A549 (cell line): ENCODE data around the gene CARD19. TPM values are rescaled to one million over a fixed set of nuclear protein-coding genes. Genes with fewer than 3 reads are reported as not detected.

Source experiments
- ATAC-seq, 2 experiments: fragments of 200-7000 bp in 1 of 2; fragments of >200 bp in 1 of 2; cut with Nextera tagmentation in 1 of 2; cut with Tn5 transposase in 1 of 2; 3 replicates each; pipeline versions ENCODE4 v1.8.0 to v1.9.1; 2018 to 2020; ENCODE audit warnings: mild to moderate bottlenecking in 1 of 2, moderate library complexity in 1 of 2
- CTCF ChIA-PET: fragments of 300-600 bp; sonication (Branson Sonifier 250); formaldehyde crosslinking; extraction: SDS; loops from one replicate; lab custom pipeline; 2021; ENCODE audit warnings: antibody characterized with exemption, inconsistent platforms; lab: Yijun Ruan, JAX
- POLR2A ChIA-PET: fragments of 350-600 bp; formaldehyde crosslinking; extraction: SDS; loops from one replicate; lab custom pipeline; 2021; ENCODE audit warnings: antibody characterized with exemption, inconsistent platforms; lab: Yijun Ruan, JAX
- DNase-seq, 2 experiments: peaks; one replicate each; pipeline versions ENCODE4 v3.0.0 to v3.0.0-alpha.2; 2011 to 2016; ENCODE audit warnings: low read depth in 1 of 2, low spot score in 1 of 2
- FAIRE-seq: peaks from 2 replicates; lab custom pipeline; 2011; peaks lifted over from hg19 to GRCh38; lab: Jason Lieb, UNC
- H3K27ac ChIP-seq, 2 experiments: fragments of >200 bp; sonication (Bioruptor Twin); formaldehyde crosslinking; 3 replicates each; pipeline ENCODE4 v1.5.1; 2016 to 2017
- H3K4me1 ChIP-seq: fragments of >200 bp; sonication (Bioruptor Twin); formaldehyde crosslinking; 3 replicates; pipeline ENCODE4 v1.6.1; 2016
- H3K4me2 ChIP-seq: fragments of >200 bp; sonication (Bioruptor Twin); formaldehyde crosslinking; 3 replicates; pipeline ENCODE4 v1.6.1; 2016
- H3K4me3 ChIP-seq: fragments of >200 bp; sonication (Bioruptor Twin); formaldehyde crosslinking; 3 replicates; pipeline ENCODE4 v1.5.1; 2016
- H3K9me3 ChIP-seq: fragments of >200 bp; sonication (Bioruptor Twin); formaldehyde crosslinking; 3 replicates; pipeline ENCODE4 v1.6.1; 2016
- BHLHE40 ChIP-seq: IDR thresholded peaks from 2 replicates; pipeline ENCODE4 v1.6.1; 2012; ENCODE audit warnings: low read depth, low read length, inconsistent platforms
- CBX2 ChIP-seq: fragments of 200-600 bp; sonication (generic); IDR thresholded peaks from 2 replicates; pipeline ENCODE4 v1.6.1; 2016; ENCODE audit warnings: low read depth, mild to moderate bottlenecking, borderline replicate concordance
- CHD2 ChIP-seq: fragments of 150-350 bp; IDR thresholded peaks from 2 replicates; pipeline ENCODE4 v1.6.1; 2014; ENCODE audit warnings: low read length; ENCODE audit not compliant: partially characterized antibody
- CHD4 ChIP-seq: fragments of 200-600 bp; sonication (generic); IDR thresholded peaks from 2 replicates; pipeline ENCODE4 v1.6.1; 2016; ENCODE audit warnings: antibody characterized with exemption, mild to moderate bottlenecking, borderline replicate concordance
- HOXA7 ChIP-seq: fragments of 250-450 bp; sonication (Bioruptor Pico); IDR thresholded peaks from 2 replicates; pipeline ENCODE4 v1.5.0; 2020; ENCODE audit warnings: mild to moderate bottlenecking, moderate library complexity
- MYC ChIP-seq: IDR thresholded peaks from 2 replicates; pipeline ENCODE4 v1.6.1; 2012; ENCODE audit warnings: mild to moderate bottlenecking, inconsistent platforms, low read length, improper control_type of control experiment, borderline replicate concordance
- NPAS2 ChIP-seq: fragments of 250-450 bp; sonication (Bioruptor Pico); IDR thresholded peaks from 2 replicates; pipeline ENCODE4 v1.8.0; 2022; ENCODE audit warnings: mild to moderate bottlenecking, moderate library complexity, borderline replicate concordance
- NR3C1 ChIP-seq: fragments of >200 bp; sonication (Bioruptor Twin); formaldehyde crosslinking; IDR thresholded peaks from 3 replicates; pipeline ENCODE4 v1.6.1; 2017
- POLR2A ChIP-seq: IDR thresholded peaks from 2 replicates; pipeline ENCODE4 v1.6.1; 2012; ENCODE audit warnings: mild to moderate bottlenecking, low read length
- RCOR1 ChIP-seq: fragments of 150-350 bp; IDR thresholded peaks from 2 replicates; pipeline ENCODE4 v1.6.1; 2014; ENCODE audit warnings: antibody characterized with exemption, low read length, low read depth
- TFCP2L1 ChIP-seq: fragments of 250-450 bp; sonication (Bioruptor Pico); IDR thresholded peaks from 2 replicates; pipeline ENCODE4 v1.5.0; 2021; ENCODE audit warnings: mild to moderate bottlenecking
- TP53 ChIP-seq: fragments of 250-450 bp; sonication (Bioruptor Pico); IDR thresholded peaks from 2 replicates; pipeline ENCODE4 v1.5.0; 2021; ENCODE audit warnings: mild to moderate bottlenecking, moderate library complexity
- ZFP36 ChIP-seq: fragments of 450-650 bp; IDR thresholded peaks from 2 replicates; pipeline ENCODE4 v1.6.1; 2014; ENCODE audit warnings: borderline replicate concordance; ENCODE audit not compliant: partially characterized antibody
- ZSCAN20 ChIP-seq: fragments of 250-450 bp; sonication (Bioruptor Pico); IDR thresholded peaks from 2 replicates; pipeline ENCODE4 v1.8.0; 2022; ENCODE audit warnings: mild to moderate bottlenecking, moderate library complexity
- WGBS: methylation state at CpG from one replicate; pipeline ENCODE4 v1.1.6; 2017; ENCODE audit errors: missing lambda C conversion rate; 5-methylcytosine and 5-hydroxymethylcytosine counted together
- polyA plus RNA-seq, 4 experiments: library from polyadenylated mRNA; depleted of rRNA in 3 of 4; stranded (reverse); fragments of >200 nt; fragmentation: RNase III in 1 of 4; extraction: RNeasy Plus Mini Kit Qiagen cat#74134 plus additional on column Dnase treatment in 1 of 4; gene quantifications; 2 replicates in 3 of 4; 3 replicates in 1 of 4; pipeline ENCODE4 v1.2.3, GENCODE V29; 2011 to 2017
- TF ChIP-seq, protein P1 (sequence below): IDR thresholded peaks from 2 replicates; pipeline ENCODE4 v1.6.1; 2012
- TF ChIP-seq, protein P2 (sequence below): fragments of 250-450 bp; sonication (Bioruptor Pico); IDR thresholded peaks from 2 replicates; pipeline ENCODE4 v1.5.0; 2021; ENCODE audit warnings: mild to moderate bottlenecking, moderate library complexity, borderline replicate concordance

CARD19 gene
- polyA plus RNA-seq, 2 of the 4 experiments (the other 2 are of a cell fraction): 27.6 to 30.3 TPM

DNA sequence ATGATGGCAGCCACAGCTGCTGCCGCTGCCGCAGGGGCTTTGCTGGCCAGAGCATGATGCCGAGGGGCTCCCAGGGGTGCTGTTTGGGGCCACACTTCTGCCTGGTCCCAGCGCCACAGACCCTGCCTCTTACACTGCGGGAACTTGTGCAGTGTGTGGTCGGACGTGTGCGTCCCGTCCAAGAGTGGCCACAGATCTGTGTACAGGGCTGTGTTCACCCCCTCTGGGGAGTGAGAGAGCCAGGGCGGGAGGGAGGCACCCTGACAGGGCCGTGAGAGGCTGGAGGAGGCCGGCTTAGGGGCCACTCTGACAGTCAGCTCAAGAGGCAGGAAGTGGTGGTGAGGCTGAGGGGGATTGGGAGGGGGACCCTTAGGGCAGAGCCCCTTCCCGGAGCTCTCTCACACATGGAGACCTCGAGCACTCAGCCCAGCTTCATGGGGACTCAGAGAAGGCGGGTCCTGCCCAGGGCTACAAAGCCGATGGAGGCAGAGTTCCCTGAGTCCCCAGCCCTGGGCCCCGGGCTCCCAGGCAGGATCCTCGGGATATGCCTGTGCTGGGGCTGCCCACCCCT lies 13.1 kb upstream of the CARD19 start:
- DNase-seq (no peak), ATAC-seq (no peak; a peak in 2 of 6 replicates), FAIRE-seq (no peak)
- Histone ChIP-seq H3K4me3 (no peak overlapping the region), H3K27ac (no peak overlapping the region), H3K4me2 (no peak overlapping the region), H3K9me3 (no peaks in the 10 kb centered on the region), H3K4me1 (no peaks in the 10 kb centered on the region)
- WGBS: 70% methylated on average over 9 of the region's 18 CpGs
- POLR2A ChIA-PET: no interaction called here
- CTCF ChIA-PET: interaction anchor here (2.7 kb wide), 1 partner anchor 80 kb away, joined by 5 read pairs; no protein-coding TSS in a partner anchor
- no peak for TF ChIP-seq CHD2
- no peak for TF ChIP-seq ZSCAN20 (CRISPR knock-in tag)
- TF ChIP-seq NR3C1: no peak
- no peak for TF ChIP-seq NPAS2
- no peak for TF ChIP-seq TFCP2L1 (CRISPR knock-in tag)
- TF ChIP-seq, protein P1, sequence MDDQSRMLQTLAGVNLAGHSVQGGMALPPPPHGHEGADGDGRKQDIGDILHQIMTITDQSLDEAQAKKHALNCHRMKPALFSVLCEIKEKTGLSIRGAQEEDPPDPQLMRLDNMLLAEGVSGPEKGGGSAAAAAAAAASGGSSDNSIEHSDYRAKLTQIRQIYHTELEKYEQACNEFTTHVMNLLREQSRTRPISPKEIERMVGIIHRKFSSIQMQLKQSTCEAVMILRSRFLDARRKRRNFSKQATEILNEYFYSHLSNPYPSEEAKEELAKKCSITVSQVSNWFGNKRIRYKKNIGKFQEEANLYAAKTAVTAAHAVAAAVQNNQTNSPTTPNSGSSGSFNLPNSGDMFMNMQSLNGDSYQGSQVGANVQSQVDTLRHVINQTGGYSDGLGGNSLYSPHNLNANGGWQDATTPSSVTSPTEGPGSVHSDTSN: no peak
- TF ChIP-seq MYC: no peak
- TF ChIP-seq HOXA7 (CRISPR knock-in tag): no peak
- no peak for TF ChIP-seq BHLHE40
- TF ChIP-seq CBX2: no peak
- TF ChIP-seq RCOR1: no peak
- TF ChIP-seq, protein P2, sequence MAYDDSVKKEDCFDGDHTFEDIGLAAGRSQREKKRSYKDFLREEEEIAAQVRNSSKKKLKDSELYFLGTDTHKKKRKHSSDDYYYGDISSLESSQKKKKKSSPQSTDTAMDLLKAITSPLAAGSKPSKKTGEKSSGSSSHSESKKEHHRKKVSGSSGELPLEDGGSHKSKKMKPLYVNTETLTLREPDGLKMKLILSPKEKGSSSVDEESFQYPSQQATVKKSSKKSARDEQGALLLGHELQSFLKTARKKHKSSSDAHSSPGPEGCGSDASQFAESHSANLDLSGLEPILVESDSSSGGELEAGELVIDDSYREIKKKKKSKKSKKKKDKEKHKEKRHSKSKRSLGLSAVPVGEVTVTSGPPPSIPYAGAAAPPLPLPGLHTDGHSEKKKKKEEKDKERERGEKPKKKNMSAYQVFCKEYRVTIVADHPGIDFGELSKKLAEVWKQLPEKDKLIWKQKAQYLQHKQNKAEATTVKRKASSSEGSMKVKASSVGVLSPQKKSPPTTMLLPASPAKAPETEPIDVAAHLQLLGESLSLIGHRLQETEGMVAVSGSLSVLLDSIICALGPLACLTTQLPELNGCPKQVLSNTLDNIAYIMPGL (CRISPR knock-in tag): no peak
- TF ChIP-seq CHD4: no peak

DNA sequence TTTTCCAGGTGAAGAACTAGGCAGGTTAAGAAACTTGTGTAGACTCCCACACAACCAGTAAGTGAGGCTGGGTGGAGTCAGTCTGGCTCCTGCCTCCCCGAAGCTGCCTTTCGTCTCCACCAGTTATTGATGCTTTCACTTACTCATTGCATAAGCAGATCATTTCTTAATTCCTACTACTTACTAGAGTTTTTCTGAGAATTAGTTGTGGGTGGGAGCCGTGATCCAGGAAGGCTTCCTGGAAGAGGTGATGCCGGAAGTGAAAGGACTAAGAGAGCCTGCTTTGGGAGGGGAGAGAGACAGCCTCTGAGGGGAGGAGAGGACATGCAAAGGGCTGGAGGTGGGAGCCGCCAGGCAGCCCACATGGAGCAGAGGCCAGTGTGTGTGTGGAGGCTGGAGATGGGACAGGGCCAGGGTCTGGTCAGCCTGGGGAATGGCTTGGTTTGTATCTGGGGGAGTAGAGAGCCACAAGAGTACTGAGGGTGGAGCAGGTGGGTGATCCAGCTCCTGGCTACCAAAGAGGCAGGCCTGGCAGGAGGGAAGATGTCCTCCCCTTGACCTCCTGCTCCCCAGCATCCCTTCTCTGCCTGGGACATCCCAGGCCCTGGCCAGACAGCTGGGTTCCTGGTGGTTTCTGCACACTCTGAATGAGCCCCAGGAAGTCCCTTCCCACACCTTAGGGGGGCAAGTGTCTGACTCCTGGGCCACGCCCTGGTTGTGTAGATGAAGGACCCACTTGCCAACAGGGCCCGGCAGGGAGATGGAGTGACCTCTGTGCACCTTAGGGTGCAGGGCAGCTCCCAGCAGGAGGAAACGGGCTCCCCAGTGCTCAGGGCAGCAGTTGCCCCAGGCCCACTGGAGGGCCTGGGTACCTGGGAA lies 12.2 kb upstream of the CARD19 start:
- no peak for ATAC-seq
- CTCF ChIA-PET: interaction anchor here (2.7 kb wide), 1 partner anchor 81 kb away, joined by 5 read pairs; no protein-coding TSS in a partner anchor
- H3K4me1 ChIP-seq: no peaks in the 10 kb centered on the region
- TF ChIP-seq ZFP36 (peak; percentile 28), POLR2A (no peak)
- TF ChIP-seq, all 56 proteins: peak for 1
- Histone ChIP-seq H3K27ac (no peak overlapping the region), H3K4me2 (no peak overlapping the region), H3K4me3 (no peak overlapping the region), H3K9me3 (no peaks in the 10 kb centered on the region)
- DNase-seq (no peak), FAIRE-seq (no peak)
- 76% methylated on average over 8 of the region's 8 CpGs for WGBS
- POLR2A ChIA-PET: no interaction called here

DNA sequence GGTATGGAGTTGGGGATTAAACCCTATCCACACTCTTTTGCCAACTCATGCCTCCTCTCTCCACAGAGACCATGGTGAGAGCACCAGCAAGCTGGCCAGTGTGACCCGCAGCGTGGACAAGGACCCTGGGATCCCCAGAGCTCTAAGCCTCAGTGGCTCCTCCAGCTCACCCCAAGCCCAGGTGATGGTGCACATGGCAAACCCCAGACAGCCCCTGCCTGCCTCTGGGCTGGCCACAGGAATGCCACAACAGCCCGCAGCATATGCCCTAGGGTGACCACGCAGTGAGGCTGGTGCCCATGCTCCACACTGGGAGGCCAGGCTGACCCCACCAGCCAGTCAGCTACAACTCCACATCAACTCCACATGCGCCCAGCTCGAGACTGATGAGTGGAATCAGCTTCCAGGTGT lies 11.5 kb upstream of the CARD19 start:
- no peak for TF ChIP-seq TP53 (CRISPR knock-in tag)
- POLR2A ChIA-PET: no interaction called here
- H3K27ac ChIP-seq: no peak overlapping the region
- no peak for ATAC-seq
- H3K4me1 ChIP-seq: no peaks in the 10 kb centered on the region
- DNase-seq: no peak
- 0 out of 3 replicates have a peak, but pooled peaks cover 2% of the 10 kb centered on the region for H3K9me3 ChIP-seq
- CTCF ChIA-PET: interaction anchor here (0.6 to 2.4 kb wide), 2 partner anchors 17 to 25 kb away, joined by 5 to 9 read pairs; no protein-coding TSS in a partner anchor
- H3K4me2 ChIP-seq: no peak overlapping the region
- no peak for FAIRE-seq
- no peak overlapping the region for H3K4me3 ChIP-seq
- WGBS: 96% methylated on average over 4 of the region's 6 CpGs
